ENCODE measurements around the gene RALGAPA1. TPM values are rescaled to one million over a fixed set of nuclear protein-coding genes. Genes with fewer than 3 reads are reported as not detected.

RALGAPA1 gene
- total and polyA plus RNA-seq, 9 donors: 18.0 to 99.5 (median 79.3) TPM

- TF ChIP-seq CTCF (IDR thresholded peaks at IDR 0.05) (no peak), POLR2A (IDR thresholded peaks at IDR 0.05) (no peak), EP300 (IDR thresholded peaks at IDR 0.05) (no peak)
- intact Hi-C loops (cut with DNase I): no loop called here
- H3K4me1 ChIP-seq (ENCODE audit: insufficient read depth): no peaks in the 10 kb centered on the region
- H3K27ac ChIP-seq: no peak overlapping the region
- 36 to 52% (median 38%) methylated on average over 1 of the region's 1 CpG for WGBS, 3 donors
- no peaks in the 10 kb centered on the region for H3K9me3 ChIP-seq
- no peaks in the 10 kb centered on the region for H3K27me3 ChIP-seq
- H3K36me3 ChIP-seq: no peaks in the 10 kb centered on the region
- no peak overlapping the region for H3K4me3 ChIP-seq
- DNase-seq: no peak
Measured at GRCh38 chr14:35556548-35556947, 252.5 kb downstream of the RALGAPA1 start.

- TF ChIP-seq POLR2A (IDR thresholded peaks at IDR 0.05) (no peak), CTCF (IDR thresholded peaks at IDR 0.05) (no peak), EP300 (IDR thresholded peaks at IDR 0.05) (no peak)
Measured at GRCh38 chr14:35553808-35554207, 255.3 kb downstream of the RALGAPA1 start.

GRCh38 chr14:35551081-35551480 lies 258.0 kb downstream of the RALGAPA1 start:
- Histone ChIP-seq H3K4me3 (no peak overlapping the region), H3K27me3 (peaks cover 4% of the 10 kb centered on the region), H3K36me3 (no peaks in the 10 kb centered on the region), H3K4me1 (ENCODE audit: insufficient read depth) (no peaks in the 10 kb centered on the region), H3K9me3 (no peaks in the 10 kb centered on the region), H3K27ac (no peak overlapping the region)
- DNase-seq: no peak
- WGBS, 3 donors: 95 to 100% (median 97%) methylated on average over 1 of the region's 1 CpG
- intact Hi-C loops (cut with DNase I): no loop called here
- TF ChIP-seq POLR2A (IDR thresholded peaks at IDR 0.05): no peak
- TF ChIP-seq EP300 (IDR thresholded peaks at IDR 0.05): no peak
- TF ChIP-seq CTCF (IDR thresholded peaks at IDR 0.05): no peak

More at GRCh38 chr14:35553808-35554207, 255.3 kb downstream of the RALGAPA1 start:
- 41 to 50% (median 47%) methylated on average over 1 of the region's 1 CpG for WGBS, 3 donors
- Histone ChIP-seq H3K9me3 (no peaks in the 10 kb centered on the region), H3K4me1 (ENCODE audit: insufficient read depth) (no peaks in the 10 kb centered on the region), H3K27me3 (no peaks in the 10 kb centered on the region), H3K27ac (no peak overlapping the region), H3K36me3 (no peaks in the 10 kb centered on the region), H3K4me3 (no peak overlapping the region)
- intact Hi-C loops (cut with DNase I): no loop called here
- no peak for DNase-seq

- Histone ChIP-seq H3K27ac (no peak overlapping the region), H3K4me3 (no peak overlapping the region), H3K9me3 (no peaks in the 10 kb centered on the region), H3K36me3 (no peaks in the 10 kb centered on the region), H3K27me3 (peaks cover 4% of the 10 kb centered on the region), H3K4me1 (ENCODE audit: insufficient read depth) (no peaks in the 10 kb centered on the region)
- WGBS, 3 donors: 90 to 94% (median 91%) methylated on average over 4 of the region's 4 CpGs
- TF ChIP-seq POLR2A (IDR thresholded peaks at IDR 0.05) (no peak), CTCF (IDR thresholded peaks at IDR 0.05) (no peak), EP300 (IDR thresholded peaks at IDR 0.05) (no peak)
- intact Hi-C loops (cut with DNase I): no loop called here
- no peak for DNase-seq
Measured at GRCh38 chr14:35549551-35549950, 259.5 kb downstream of the RALGAPA1 start.
